Epithelial cell of prostate (primary cell): ENCODE data around the gene CCDC158.
A peak's percentile ranks its signal among the peaks of the same experiment; 100 is the strongest.
"Not testable (repeated sequence)": the region's sequence is repeated elsewhere in the genome, so short reads cannot be mapped to it uniquely, and the experiment has no call there.

ENCODE experiments used
- DNase-seq: peaks from one replicate; pipeline ENCODE4 v3.0.0-alpha.2; 2011; ENCODE audit warnings: low read depth, low spot score
- H3K27ac ChIP-seq: fragments of 450-650 bp; 2 replicates; pipeline ENCODE4 v1.5.1; 2017; ENCODE audit warnings: mild to moderate bottlenecking

Gene CCDC158

GRCh38 chr4:76287811-76288210 lies 133.1 kb downstream of the CCDC158 start:
- H3K27ac ChIP-seq, DNase-seq: not testable (repeated sequence)

GRCh38 chr4:76283900-76284299 lies 137.0 kb downstream of the CCDC158 start:
- H3K27ac ChIP-seq, result no peak overlapping the region
- DNase-seq, result no peak

- H3K27ac ChIP-seq, result no peak overlapping the region
- no peak for DNase-seq
Measured at GRCh38 chr4:76282941-76283689, 137.8 kb downstream of the CCDC158 start.

GRCh38 chr4:76281594-76281993 lies 139.3 kb downstream of the CCDC158 start:
- not testable (repeated sequence) for H3K27ac ChIP-seq, DNase-seq

GRCh38 chr4:76280488-76281441 lies 140.2 kb downstream of the CCDC158 start:
- H3K27ac ChIP-seq, result no peak overlapping the region
- no peak for DNase-seq

- no peak for DNase-seq
- H3K27ac ChIP-seq, result no peak overlapping the region
Measured at GRCh38 chr4:76279462-76279861, 141.5 kb downstream of the CCDC158 start.

- DNase-seq, result no peak
- no peak overlapping the region for H3K27ac ChIP-seq
Measured at GRCh38 chr4:76278583-76278982, 142.4 kb downstream of the CCDC158 start.

GRCh38 chr4:76277667-76278066 lies 143.3 kb downstream of the CCDC158 start:
- DNase-seq, result no peak
- no peak overlapping the region for H3K27ac ChIP-seq

GRCh38 chr4:76276813-76277212 lies 144.1 kb downstream of the CCDC158 start:
- DNase-seq, result no peak
- no peak overlapping the region for H3K27ac ChIP-seq

- no peak for DNase-seq
- H3K27ac ChIP-seq, result no peak overlapping the region
Measured at GRCh38 chr4:76275486-76276124, 145.3 kb downstream of the CCDC158 start.

- H3K27ac ChIP-seq, result no peak overlapping the region
- no peak for DNase-seq
Measured at GRCh38 chr4:76272999-76273398, 147.9 kb downstream of the CCDC158 start.

GRCh38 chr4:76272582-76272981 lies 148.4 kb downstream of the CCDC158 start:
- DNase-seq, result no peak
- H3K27ac ChIP-seq, result no peak overlapping the region

GRCh38 chr4:76272073-76272472 lies 148.9 kb downstream of the CCDC158 start:
- no peak for DNase-seq
- H3K27ac ChIP-seq, result no peak overlapping the region

GRCh38 chr4:76271248-76271647 lies 149.7 kb downstream of the CCDC158 start:
- no peak for DNase-seq
- no peak overlapping the region for H3K27ac ChIP-seq

- no peak overlapping the region for H3K27ac ChIP-seq
- DNase-seq, result peak; percentile 45
Measured at GRCh38 chr4:76270244-76271175, 150.4 kb downstream of the CCDC158 start.

GRCh38 chr4:76267811-76268210 lies 153.1 kb downstream of the CCDC158 start:
- no peak for DNase-seq
- no peak overlapping the region for H3K27ac ChIP-seq

GRCh38 chr4:76266627-76267026 lies 154.3 kb downstream of the CCDC158 start:
- DNase-seq, result no peak
- no peak overlapping the region for H3K27ac ChIP-seq

GRCh38 chr4:76265631-76266218 lies 155.2 kb downstream of the CCDC158 start:
- H3K27ac ChIP-seq, result no peak overlapping the region

More at GRCh38 chr4:76265631-76266218, 155.2 kb downstream of the CCDC158 start:
- DNase-seq, result no peak
